CD14-positive monocyte (primary cell): Measurements from ENCODE around the gene ABHD11. TPM values are rescaled to one million over a fixed set of nuclear protein-coding genes. Genes with fewer than 3 reads are reported as not detected.
A peak's percentile ranks its signal among the peaks of the same experiment; 100 is the strongest.

Source experiments
- DNase-seq, 3 donors: peaks; one replicate each; pipeline ENCODE4 v3.0.0-alpha.2; 2011 to 2022
- H2AFZ ChIP-seq: 2 replicates; pipeline ENCODE4 v1.6.0; 2012; ENCODE audit warnings: mild to moderate bottlenecking, low read depth, low read length, inconsistent platforms; ENCODE audit not compliant: insufficient read depth, poor library complexity, severe bottlenecking
- H3K27ac ChIP-seq, 2 donors: 1 replicate in 1 of 2; 2 replicates in 1 of 2; pipeline ENCODE4 v1.5.1; 2012 to 2013; ENCODE audit warnings: low read length in 2 of 2, control low read depth in 1 of 2, inconsistent platforms in 1 of 2, low read depth in 1 of 2, mild to moderate bottlenecking in 1 of 2
- H3K27me3 ChIP-seq, 2 donors: one replicate each; pipeline versions ENCODE4 v1.6.0 to v1.6.1; 2011 to 2013; ENCODE audit warnings: low read length in 2 of 2; ENCODE audit not compliant: control insufficient read depth in 2 of 2, insufficient read depth in 2 of 2
- H3K36me3 ChIP-seq, 2 donors: replicated peaks in 1 of 2; 1 replicate in 1 of 2; 2 replicates in 1 of 2; pipeline versions ENCODE4 v1.5.1 to v1.6.1; 2012 to 2013; ENCODE audit warnings: low read length in 2 of 2, control low read depth in 1 of 2, inconsistent platforms in 1 of 2, mild to moderate bottlenecking in 1 of 2; ENCODE audit not compliant: insufficient read depth in 2 of 2, control insufficient read depth in 1 of 2
- H3K4me1 ChIP-seq, 2 donors: 1 replicate in 1 of 2; 2 replicates in 1 of 2; pipeline versions ENCODE4 v1.5.1 to v1.6.1; 2012 to 2013; ENCODE audit warnings: low read length in 2 of 2, control low read depth in 1 of 2, inconsistent platforms in 1 of 2, mild to moderate bottlenecking in 1 of 2, moderate library complexity in 1 of 2; ENCODE audit not compliant: insufficient read depth in 2 of 2, control insufficient read depth in 1 of 2
- H3K4me2 ChIP-seq: replicated peaks from 2 replicates; pipeline ENCODE3; 2012; ENCODE audit warnings: low read length, moderate library complexity, mild to moderate bottlenecking; ENCODE audit not compliant: poor library complexity, severe bottlenecking; ENCODE audit errors: extremely low read depth
- H3K4me3 ChIP-seq, 3 experiments: fragments of 200-600 bp in 1 of 3; sonication (generic) in 1 of 3; replicated peaks in 1 of 3; 1 replicate in 2 of 3; 2 replicates in 1 of 3; pipeline ENCODE4 v1.5.1; 2011 to 2013; ENCODE audit warnings: low read length in 3 of 3, mild to moderate bottlenecking in 3 of 3, control low read depth in 2 of 3, low read depth in 2 of 3, inconsistent platforms in 1 of 3, moderate library complexity in 1 of 3
- H3K79me2 ChIP-seq: 2 replicates; pipeline ENCODE4 v1.6.0; 2012; ENCODE audit warnings: mild to moderate bottlenecking, control low read depth, inconsistent platforms, low read length, moderate library complexity; ENCODE audit not compliant: insufficient read depth
- H3K9ac ChIP-seq: 2 replicates; pipeline ENCODE4 v1.6.0; 2017; ENCODE audit warnings: low read length, mild to moderate bottlenecking; ENCODE audit not compliant: insufficient read depth, poor library complexity, severe bottlenecking
- H3K9me3 ChIP-seq, 2 donors: replicated peaks in 1 of 2; 1 replicate in 1 of 2; 2 replicates in 1 of 2; pipeline versions ENCODE4 v1.5.1 to v1.6.1; 2012 to 2013; ENCODE audit warnings: low read length in 2 of 2, control low read depth in 1 of 2; ENCODE audit not compliant: control insufficient read depth in 1 of 2, insufficient read depth in 1 of 2
- H4K20me1 ChIP-seq: 2 replicates; pipeline ENCODE4 v1.6.0; 2012; ENCODE audit warnings: mild to moderate bottlenecking, low read length, control low read depth, moderate library complexity; ENCODE audit not compliant: insufficient read depth
- H3K27ac Mint-ChIP-seq, 7 donors: one replicate each; pipeline ENCODE4 v1.8.0; 2020; ENCODE audit warnings: mild to moderate bottlenecking in 7 of 7, mixed read lengths in 7 of 7, moderate library complexity in 6 of 7, inconsistent platforms in 2 of 7
- H3K27me3 Mint-ChIP-seq, 3 donors: one replicate each; pipeline ENCODE4 v1.8.0; 2021 to 2022; ENCODE audit warnings: low read depth in 3 of 3, mild to moderate bottlenecking in 3 of 3, mixed read lengths in 3 of 3, moderate library complexity in 3 of 3, inconsistent platforms in 1 of 3
- H3K36me3 Mint-ChIP-seq, 2 donors: one replicate each; pipeline ENCODE4 v1.8.0; 2020; ENCODE audit warnings: mixed read lengths in 2 of 2, inconsistent platforms in 1 of 2, mild to moderate bottlenecking in 1 of 2
- H3K4me1 Mint-ChIP-seq: one replicate; pipeline ENCODE4 v1.8.0; 2020; ENCODE audit warnings: mild to moderate bottlenecking, mixed read lengths
- H3K4me3 Mint-ChIP-seq, 2 donors: one replicate each; pipeline ENCODE4 v1.8.0; 2020; ENCODE audit warnings: mild to moderate bottlenecking in 2 of 2, mixed read lengths in 2 of 2, moderate library complexity in 1 of 2
- H3K9me3 Mint-ChIP-seq, 7 donors: one replicate each; pipeline ENCODE4 v1.8.0; 2020 to 2022; ENCODE audit warnings: mixed read lengths in 7 of 7, mild to moderate bottlenecking in 6 of 7, moderate library complexity in 6 of 7, inconsistent platforms in 2 of 7
- WGBS: methylation state at CpG from one replicate; pipeline ENCODE4 v1.1.5; 2013; ENCODE audit warnings: missing lambda C conversion rate; ENCODE audit not compliant: insufficient coverage; 5-methylcytosine and 5-hydroxymethylcytosine counted together
- intact Hi-C, 2 donors: fragments of 100-400 bp; cut with micrococcal nuclease; formaldehyde crosslinking; loops; one replicate each; pipeline versions ENCODE4 v1.15.0 to v1.15.1; 2023
- polyA plus RNA-seq, 3 donors: library from polyadenylated mRNA; depleted of rRNA in 1 of 3; unstranded in 2 of 3; stranded (reverse) in 1 of 3; fragments of 300-500 nt in 2 of 3; fragments of >200 nt in 1 of 3; fragmentation: Illumina TruSeq in 2 of 3; gene quantifications; 1 replicate in 2 of 3; 2 replicates in 1 of 3; pipeline ENCODE4 v1.2.3, GENCODE V29; 2012 to 2021
- TF ChIP-seq, protein P1 (sequence below): fragments of 200-600 bp; IDR thresholded peaks from one replicate; pipeline ENCODE4 v1.8.0; 2022; ENCODE audit warnings: antibody characterized with exemption, mild to moderate bottlenecking

ABHD11 gene
- polyA plus RNA-seq, 3 donors: 20.3 to 23.5 (median 22.1) TPM

DNA sequence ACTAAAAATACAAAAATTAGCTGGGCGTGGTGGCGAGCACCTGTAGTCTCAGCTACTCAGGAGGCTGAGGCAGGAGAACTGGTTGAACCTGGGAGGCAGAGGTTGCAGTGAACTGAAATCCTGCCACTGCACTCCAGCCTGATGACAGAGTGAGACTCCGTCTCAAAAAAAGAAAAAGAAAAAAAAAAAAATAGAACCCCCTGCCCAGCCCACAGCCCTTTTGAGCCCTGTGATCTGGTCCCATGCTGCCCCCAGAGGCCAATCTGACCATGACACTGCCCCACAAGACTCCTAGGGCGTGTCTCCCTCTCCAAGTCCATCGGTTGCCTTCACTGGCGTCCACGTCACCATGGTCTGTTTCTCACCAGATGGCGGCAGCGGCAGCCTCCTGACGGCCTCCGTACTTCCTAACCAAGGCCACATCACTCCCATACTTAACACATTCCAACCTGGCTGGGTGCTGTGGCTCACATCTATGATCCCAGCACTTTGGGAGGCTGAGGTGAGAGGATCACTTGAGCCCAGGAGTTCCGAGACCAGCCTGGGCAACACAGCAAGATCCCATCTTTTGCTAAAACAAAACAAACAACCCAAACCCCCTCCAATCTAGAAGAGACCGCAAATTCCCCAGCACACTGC is 37.1 kb downstream of the ABHD11 start:
- H3K4me3 Mint-ChIP-seq: peak overlapping the region in 1 of 2 donors; percentile 68
- WGBS: 63% methylated on average over 8 of the region's 13 CpGs
- peaks cover 0 to 18% (median 5%) of the 10 kb centered on the region in 7 donors for H3K9me3 Mint-ChIP-seq
- H3K36me3 Mint-ChIP-seq: peaks cover 31 to 36% of the 10 kb centered on the region in 2 donors
- no peak overlapping the region for H2AFZ ChIP-seq
- H3K27me3 Mint-ChIP-seq: peaks cover 44 to 57% (median 54%) of the 10 kb centered on the region in 3 donors
- no peak overlapping the region for H3K9ac ChIP-seq
- peak; percentile 49 to 66 (median 52) for DNase-seq
- H4K20me1 ChIP-seq: no peaks in the 10 kb centered on the region
- TF ChIP-seq, protein P1, sequence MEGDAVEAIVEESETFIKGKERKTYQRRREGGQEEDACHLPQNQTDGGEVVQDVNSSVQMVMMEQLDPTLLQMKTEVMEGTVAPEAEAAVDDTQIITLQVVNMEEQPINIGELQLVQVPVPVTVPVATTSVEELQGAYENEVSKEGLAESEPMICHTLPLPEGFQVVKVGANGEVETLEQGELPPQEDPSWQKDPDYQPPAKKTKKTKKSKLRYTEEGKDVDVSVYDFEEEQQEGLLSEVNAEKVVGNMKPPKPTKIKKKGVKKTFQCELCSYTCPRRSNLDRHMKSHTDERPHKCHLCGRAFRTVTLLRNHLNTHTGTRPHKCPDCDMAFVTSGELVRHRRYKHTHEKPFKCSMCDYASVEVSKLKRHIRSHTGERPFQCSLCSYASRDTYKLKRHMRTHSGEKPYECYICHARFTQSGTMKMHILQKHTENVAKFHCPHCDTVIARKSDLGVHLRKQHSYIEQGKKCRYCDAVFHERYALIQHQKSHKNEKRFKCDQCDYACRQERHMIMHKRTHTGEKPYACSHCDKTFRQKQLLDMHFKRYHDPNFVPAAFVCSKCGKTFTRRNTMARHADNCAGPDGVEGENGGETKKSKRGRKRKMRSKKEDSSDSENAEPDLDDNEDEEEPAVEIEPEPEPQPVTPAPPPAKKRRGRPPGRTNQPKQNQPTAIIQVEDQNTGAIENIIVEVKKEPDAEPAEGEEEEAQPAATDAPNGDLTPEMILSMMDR: peak; percentile 86
- no peak overlapping the region for H3K27ac ChIP-seq
- peak overlapping the region in 1 of 7 donors; percentile 22 for H3K27ac Mint-ChIP-seq
- H3K36me3 ChIP-seq: peaks cover 24 to 32% of the 10 kb centered on the region in 2 donors
- peaks cover 6 to 9% of the 10 kb centered on the region in 2 donors for H3K4me1 ChIP-seq
- H3K79me2 ChIP-seq: no peaks in the 10 kb centered on the region
- peaks cover 6 to 48% of the 10 kb centered on the region in 2 donors for H3K27me3 ChIP-seq
- H3K4me3 ChIP-seq: no peak overlapping the region
- intact Hi-C loops: no loop called here
- peaks cover 17% of the 10 kb centered on the region for H3K4me1 Mint-ChIP-seq
- peaks cover 0 to 3% of the 10 kb centered on the region in 2 donors for H3K9me3 ChIP-seq
- H3K4me2 ChIP-seq: no peak overlapping the region

DNA sequence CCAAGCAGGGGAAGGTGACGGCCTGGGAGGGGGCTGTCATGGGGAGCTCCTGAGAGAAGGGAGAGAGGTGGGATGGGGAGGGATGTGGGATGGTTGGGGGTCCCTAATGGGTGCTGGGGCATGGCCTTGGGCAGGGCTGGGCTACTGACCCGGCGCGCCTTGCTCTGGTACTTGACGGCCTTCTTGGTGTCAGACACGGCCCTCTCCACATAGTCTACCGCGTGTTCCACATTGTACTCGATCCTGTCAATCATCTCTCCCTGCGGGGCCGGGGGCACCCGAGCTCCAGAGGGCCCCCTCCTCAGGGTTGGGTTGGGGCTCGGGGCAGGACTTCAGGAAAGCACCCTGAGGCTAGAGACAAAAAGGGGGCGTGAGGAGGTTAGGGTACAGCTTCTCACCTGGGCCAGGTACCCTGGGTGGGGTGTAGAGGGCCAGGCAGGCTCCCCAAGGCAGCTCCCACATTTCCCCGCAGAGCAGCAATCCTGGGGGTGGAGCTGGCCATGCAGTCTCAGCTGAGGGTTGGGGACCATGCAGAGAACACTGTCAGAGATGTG is 37.9 kb downstream of the ABHD11 start:
- no peak overlapping the region for H3K4me3 Mint-ChIP-seq
- H3K4me2 ChIP-seq: no peak overlapping the region
- H3K9me3 Mint-ChIP-seq: peaks cover 0 to 13% (median 3%) of the 10 kb centered on the region in 7 donors
- H2AFZ ChIP-seq: no peak overlapping the region
- peaks cover 6 to 9% of the 10 kb centered on the region in 2 donors for H3K4me1 ChIP-seq
- peaks cover 39 to 44% of the 10 kb centered on the region in 2 donors for H3K36me3 Mint-ChIP-seq
- no peak overlapping the region for H3K27ac ChIP-seq
- peaks cover 0 to 3% of the 10 kb centered on the region in 2 donors for H3K9me3 ChIP-seq
- TF ChIP-seq, protein P1: no peak
- H3K27ac Mint-ChIP-seq: peak overlapping the region in 1 of 7 donors; percentile 51
- no peak overlapping the region for H3K4me3 ChIP-seq
- WGBS: 97% methylated on average over 6 of the region's 15 CpGs
- H4K20me1 ChIP-seq: no peaks in the 10 kb centered on the region
- peaks cover 32 to 40% of the 10 kb centered on the region in 2 donors for H3K36me3 ChIP-seq
- peaks cover 36 to 49% (median 45%) of the 10 kb centered on the region in 3 donors for H3K27me3 Mint-ChIP-seq
- peaks cover 6 to 40% of the 10 kb centered on the region in 2 donors for H3K27me3 ChIP-seq
- DNase-seq: no peak
- peaks cover 14% of the 10 kb centered on the region for H3K4me1 Mint-ChIP-seq
- intact Hi-C loops: no loop called here
- H3K9ac ChIP-seq: no peak overlapping the region
- no peaks in the 10 kb centered on the region for H3K79me2 ChIP-seq
